Hypothalamus (tissue), 51 donors: ENCODE data around the gene ARFGEF3.

Source experiments
- DNase-seq, 51 donors: peaks; one replicate each; lab custom pipeline; 2025; lab: John Stamatoyannopoulos, UW

Gene ARFGEF3

DNA sequence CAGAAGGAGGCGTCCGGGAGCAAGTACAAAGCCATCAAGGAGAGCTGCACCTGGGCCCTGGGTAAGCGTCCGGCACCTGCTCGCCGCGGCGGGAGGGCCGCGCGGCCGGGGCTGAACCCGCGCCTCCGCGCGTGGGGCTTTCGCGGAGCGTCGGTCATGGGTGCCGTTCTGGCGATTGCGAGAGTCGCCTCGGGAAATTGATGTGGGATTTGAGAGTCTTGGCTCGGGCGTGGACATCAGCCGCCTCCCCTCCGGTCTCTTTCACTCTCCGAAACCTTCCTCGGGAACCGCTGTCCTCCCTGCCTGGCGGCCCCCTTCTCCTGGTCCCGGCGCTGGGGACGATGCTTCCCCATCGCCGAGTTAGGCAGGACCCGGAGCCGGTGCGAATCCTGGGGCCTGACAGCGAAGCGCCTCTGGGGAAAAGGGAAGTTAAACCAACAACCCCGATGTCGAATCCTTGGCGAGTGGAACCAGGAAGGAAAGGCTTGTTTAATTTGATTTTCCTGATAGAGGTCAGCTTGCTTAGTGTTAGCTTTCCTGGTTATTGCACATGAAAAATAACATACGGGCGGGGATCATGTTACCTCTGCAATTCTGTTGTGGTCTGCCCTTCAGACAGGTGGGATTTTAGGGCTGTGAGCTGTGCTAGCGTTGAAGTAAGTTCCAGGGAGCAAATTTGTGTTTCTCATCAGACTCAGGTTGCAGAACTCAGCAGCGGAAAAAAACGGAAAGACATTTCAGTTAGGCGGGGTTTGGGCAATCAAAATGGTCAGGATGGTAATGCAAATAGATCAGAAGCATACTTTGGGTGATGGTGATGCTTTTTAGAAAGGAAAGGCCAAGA lies 594 bp downstream of the ARFGEF3 start:
- peak in 17 of 51 donors; percentile 8 to 73 (median 52) for DNase-seq

DNA sequence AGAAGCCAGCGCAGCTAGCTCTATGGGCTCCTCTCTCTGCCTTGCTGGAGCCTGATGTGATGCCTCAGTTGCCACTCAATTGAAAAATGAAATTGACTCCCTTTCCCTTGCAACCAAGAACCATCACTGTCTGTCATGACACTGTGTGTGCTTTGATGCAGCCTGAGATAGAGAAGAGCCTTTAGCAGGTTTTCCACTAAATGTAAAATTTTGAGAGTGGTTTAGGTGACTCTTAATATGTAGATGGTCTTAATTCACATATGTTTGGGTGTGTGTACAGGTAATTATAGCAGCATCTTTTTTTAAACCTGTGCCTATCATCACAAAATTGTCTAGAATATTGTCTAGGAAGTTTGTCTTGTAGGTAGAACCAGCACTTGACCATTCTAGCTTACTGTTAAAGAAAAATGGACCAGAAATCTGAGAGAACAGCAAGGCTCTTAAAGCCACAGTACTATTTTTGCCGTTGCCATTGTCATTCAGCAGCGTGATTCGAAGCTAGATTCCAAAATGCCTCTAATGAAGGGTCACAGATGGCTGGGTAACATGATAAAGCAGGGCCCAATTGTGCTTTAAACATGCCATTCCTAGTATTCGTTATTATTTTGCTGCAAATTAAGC lies 1.3 kb downstream of the ARFGEF3 start:
- peak in 1 of 51 donors; percentile 73 for DNase-seq

GRCh38 chr6:138175596-138175995 lies 13.9 kb downstream of the ARFGEF3 start:
- DNase-seq: no peak

GRCh38 chr6:138176652-138177232 lies 15.0 kb downstream of the ARFGEF3 start:
- DNase-seq: no peak

DNA sequence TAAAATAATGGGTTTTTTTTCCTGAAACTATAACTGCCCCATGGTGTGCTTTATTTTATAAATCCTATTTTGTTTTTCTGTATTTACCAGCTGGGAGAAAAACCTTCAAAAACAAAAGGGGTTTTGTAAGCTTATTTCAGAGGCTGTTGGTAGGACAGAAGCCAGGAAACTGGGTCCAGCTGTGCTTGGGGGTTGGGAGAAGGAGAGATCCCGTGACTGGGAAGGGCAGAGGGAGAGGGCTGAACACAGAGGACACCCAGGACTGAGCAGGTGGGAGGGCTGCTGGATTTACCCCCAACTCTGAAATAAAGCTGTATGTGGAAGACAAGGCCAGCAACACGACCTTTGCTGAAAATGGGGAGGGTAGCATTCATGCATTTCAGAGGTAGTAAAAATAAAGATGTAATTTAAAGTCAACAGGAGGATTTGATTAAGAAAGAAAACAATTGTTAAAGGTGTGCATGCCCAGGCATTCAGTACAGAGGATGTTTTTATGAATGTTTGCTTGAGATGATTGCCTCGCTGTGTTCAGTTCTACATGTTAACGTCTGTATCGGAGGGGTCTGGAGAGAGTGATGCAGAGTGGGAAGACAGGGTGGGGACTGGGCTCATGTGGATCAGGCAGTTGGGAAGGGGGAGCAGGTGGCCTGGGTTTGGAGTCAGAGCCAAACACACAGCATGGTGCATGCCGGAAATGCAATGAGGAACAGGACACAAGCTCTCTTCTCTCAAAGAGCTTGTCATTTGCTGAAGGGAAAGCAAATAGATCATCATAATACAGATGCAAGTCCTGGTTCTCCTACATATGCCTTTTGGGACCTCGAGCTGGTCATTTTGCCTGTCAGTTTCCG lies 21.4 kb downstream of the ARFGEF3 start:
- DNase-seq: peak in 48 of 51 donors; percentile 9 to 90 (median 58)

GRCh38 chr6:138183790-138184134 lies 22.0 kb downstream of the ARFGEF3 start:
- peak in 4 of 51 donors; percentile 6 to 41 (median 31) for DNase-seq

DNA sequence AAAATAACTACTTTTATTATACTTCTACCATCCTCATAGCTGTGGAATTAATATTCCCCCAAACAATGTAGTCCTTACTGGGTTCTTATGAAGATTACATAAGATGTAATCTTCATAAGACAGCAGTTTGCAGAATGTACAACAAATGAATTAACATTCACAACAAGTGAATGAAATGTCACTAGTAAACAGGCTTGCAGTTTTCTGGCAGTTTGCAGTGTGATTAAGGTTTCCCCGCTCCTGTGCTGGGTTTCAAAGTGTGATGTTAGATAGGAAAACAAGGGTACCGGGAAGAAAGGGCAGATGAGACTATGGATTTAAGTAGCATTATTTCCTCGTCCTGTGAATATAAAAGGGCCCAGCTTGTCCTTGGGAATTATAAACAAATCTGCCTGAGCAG lies 22.5 kb downstream of the ARFGEF3 start:
- DNase-seq: peak in 1 of 51 donors; percentile 22

DNA sequence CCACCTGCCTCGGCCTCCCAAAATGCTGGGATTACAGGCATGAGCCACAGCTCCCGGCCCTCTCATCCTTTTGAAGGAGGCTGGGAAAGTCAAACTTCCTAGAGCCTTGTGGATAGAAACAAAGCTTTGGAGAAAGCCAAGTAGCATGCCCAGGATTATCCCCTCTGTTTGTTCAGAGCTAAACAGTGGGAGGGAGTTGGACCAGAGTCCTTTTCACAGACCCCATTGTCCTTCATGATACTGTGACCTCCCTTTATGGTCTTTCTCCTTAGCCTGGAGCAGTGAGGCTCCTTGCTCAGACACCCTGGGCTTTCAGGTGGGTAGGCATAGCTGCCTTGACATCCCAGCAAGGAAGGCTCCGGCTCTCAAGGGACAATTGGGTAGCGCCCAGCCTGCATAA lies 25.4 kb downstream of the ARFGEF3 start:
- no peak for DNase-seq

GRCh38 chr6:138188278-138188941 lies 26.7 kb downstream of the ARFGEF3 start:
- DNase-seq: peak in 12 of 51 donors; percentile 7 to 53 (median 18)

DNA sequence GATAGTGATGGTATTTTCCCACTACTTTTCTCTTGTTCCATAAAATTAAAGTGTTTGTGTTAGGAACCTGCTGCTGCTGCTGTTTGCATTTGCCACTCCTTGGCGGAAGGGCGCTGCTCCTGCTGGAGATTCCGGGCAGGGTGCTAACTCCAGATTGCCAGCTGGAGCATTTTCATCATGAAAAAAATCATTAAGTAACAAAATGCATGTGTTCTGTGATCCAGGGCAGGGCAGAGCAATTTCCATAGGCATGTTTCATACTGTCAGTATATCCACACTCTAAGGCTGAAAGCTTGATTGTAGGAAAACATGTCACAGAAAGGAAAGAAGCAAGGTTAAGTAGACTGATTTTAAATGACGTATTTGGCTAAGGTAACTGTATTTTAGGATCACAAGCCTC lies 32.5 kb downstream of the ARFGEF3 start:
- peak in 4 of 51 donors; percentile 3 to 11 (median 4) for DNase-seq

DNA sequence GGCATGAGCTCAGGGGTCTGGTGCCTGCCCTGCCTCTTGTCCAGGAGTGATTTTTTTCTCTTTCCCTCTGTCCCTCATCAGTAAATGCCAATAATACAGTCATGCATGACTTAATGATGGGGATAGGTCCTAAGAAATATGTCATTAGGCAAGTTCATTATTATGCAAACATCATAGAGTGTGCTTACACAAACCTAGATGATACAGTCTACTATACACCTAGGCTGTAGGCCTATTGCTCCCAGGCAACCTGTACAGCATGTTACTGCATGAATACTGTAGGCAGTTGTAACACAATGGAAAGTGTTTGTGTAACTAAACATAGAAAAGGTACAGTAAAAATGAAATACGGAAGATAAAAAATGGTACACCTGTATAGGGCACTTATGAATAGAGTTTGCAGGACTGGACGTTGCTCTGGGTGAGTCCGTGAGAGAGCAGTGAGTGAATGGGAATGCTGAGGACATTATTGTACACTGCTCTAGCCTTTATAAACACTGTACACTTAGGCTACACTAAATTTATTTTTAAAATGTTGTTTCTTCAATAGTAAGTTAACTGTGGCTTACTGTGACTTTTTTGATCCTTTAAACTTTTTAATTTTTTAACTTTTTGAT lies 34.5 kb downstream of the ARFGEF3 start:
- DNase-seq: no peak

DNA sequence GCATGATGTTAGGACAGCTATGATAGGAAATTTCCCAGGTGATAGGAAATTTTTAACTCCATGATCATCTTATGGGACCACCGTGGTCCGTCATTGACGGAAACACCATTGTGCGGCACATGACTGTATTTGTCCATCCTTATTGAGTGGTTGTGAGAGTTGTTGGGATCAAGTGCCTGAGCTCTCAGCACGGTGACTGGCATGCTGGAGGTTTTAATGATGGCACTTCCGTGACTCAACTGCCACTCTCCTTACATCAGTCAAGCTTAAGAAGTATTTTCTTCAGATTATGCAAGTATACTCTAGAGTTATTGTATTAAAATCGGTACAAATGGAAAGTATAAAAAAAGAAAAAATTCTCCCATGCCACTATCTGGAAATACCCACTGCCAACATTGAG lies 35.8 kb downstream of the ARFGEF3 start:
- DNase-seq: no peak

GRCh38 chr6:138198430-138199091 lies 36.8 kb downstream of the ARFGEF3 start:
- no peak for DNase-seq

- DNase-seq: no peak
Measured at GRCh38 chr6:138201836-138202235, 40.1 kb downstream of the ARFGEF3 start.

DNA sequence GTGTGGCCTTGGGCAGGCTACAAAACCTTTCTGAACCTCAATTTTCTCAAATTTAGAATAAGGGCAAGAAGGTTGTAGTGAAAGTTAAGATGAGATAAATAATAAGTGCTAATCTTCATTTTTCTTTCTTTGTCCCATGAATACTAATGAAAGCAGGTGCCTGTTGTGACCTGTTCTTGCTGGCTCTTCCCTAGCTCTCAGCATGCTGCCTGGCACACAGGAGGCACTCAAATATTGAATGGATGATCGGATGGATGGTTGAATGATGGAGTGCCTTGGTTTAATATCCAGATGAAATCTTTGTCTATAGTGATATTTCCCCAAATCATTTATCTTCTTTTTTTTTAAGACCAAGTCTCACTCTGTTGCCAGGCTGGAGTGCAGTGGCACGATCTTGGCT lies 41.6 kb downstream of the ARFGEF3 start:
- DNase-seq: no peak

DNA sequence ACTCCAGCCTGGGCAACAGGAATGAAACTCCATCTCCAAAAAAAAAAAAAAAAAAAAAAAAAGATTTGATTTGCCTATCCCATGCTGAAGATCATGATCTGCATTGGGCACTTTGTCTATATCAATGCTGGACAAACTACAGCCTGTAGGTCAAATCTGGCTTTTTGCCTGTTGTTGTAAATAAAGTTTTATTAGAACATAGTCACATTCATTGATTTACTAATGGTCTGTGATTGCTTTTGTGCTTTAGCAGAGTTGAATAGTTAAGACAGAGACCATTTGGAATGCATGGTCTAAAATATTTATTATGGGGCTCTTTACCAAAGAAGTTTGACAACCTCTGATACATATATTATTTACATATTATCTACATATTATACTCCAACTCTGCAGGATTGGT lies 42.6 kb downstream of the ARFGEF3 start:
- DNase-seq: no peak

- DNase-seq: no peak
Measured at GRCh38 chr6:138204792-138205384, 43.1 kb downstream of the ARFGEF3 start.

DNA sequence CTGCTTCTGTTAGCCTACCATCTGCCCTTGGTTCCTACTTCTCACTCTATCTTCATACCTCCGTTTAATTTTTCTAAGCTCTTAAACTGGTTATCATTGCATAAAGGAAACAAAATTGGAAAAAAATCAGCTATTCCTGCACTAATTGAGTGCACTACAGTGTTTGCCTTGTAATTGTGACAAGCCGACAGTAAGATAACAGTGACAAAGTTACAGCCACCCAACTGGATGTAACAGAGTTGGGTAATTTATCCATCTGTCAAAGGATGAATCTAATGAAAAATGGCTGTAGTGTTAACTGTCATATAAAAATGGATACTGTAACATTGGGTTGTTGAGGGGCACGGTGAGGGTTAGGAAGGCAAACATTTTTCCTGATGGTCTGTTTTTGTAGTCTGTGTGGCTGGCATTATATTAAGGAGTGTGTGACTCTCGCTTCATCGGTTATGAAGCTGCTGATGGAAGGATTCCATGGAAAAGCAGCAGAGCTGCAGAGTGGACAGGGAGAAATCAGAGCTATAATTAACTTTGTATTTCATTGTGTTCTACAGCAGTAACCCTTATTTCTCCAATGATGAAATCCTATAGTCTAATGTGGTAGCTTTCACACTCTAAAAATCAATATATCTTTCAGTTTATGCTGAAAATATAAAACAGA lies 43.8 kb downstream of the ARFGEF3 start:
- DNase-seq: peak in 2 of 51 donors; percentile 2 to 14
